Measurements from ENCODE around the gene PPTC7. TPM values are rescaled to one million over a fixed set of nuclear protein-coding genes. Genes with fewer than 3 reads are reported as not detected.
"Not testable (repeated sequence)": the region's sequence is repeated elsewhere in the genome, so short reads cannot be mapped to it uniquely, and the experiment has no call there.

The PPTC7 gene
- total RNA-seq, 1 donor from 2014 or later = 13.3 TPM

- H3K36me3 Mint-ChIP-seq (ENCODE audit: unreplicated experiment) = no peaks in the 10 kb centered on the region
- H3K4me3 Mint-ChIP-seq (ENCODE audit: unreplicated experiment) = no peak overlapping the region
- no peak for TF ChIP-seq CTCF (IDR thresholded peaks at IDR 0.05)
- no peaks in the 10 kb centered on the region for H3K27me3 Mint-ChIP-seq (ENCODE audit: unreplicated experiment)
- no peaks in the 10 kb centered on the region for H3K9me3 Mint-ChIP-seq (ENCODE audit: unreplicated experiment)
- no peak for DNase-seq (ENCODE audit: extremely low spot score, unreplicated experiment)
- peak overlapping the region; percentile 95 for H3K27ac Mint-ChIP-seq (ENCODE audit: unreplicated experiment)
- peaks cover 65% of the 10 kb centered on the region for H3K4me1 Mint-ChIP-seq (ENCODE audit: unreplicated experiment)
These were observed 4.2 kb downstream of the PPTC7 start for GRCh38 chr12:110578694-110579534.

- H3K36me3 Mint-ChIP-seq (ENCODE audit: unreplicated experiment) = no peaks in the 10 kb centered on the region
- DNase-seq (ENCODE audit: extremely low spot score, unreplicated experiment) = no peak
- no peaks in the 10 kb centered on the region for H3K9me3 Mint-ChIP-seq (ENCODE audit: unreplicated experiment)
- H3K4me1 Mint-ChIP-seq (ENCODE audit: unreplicated experiment) = peaks cover 58% of the 10 kb centered on the region
- peak overlapping the region; percentile 41 for H3K4me3 Mint-ChIP-seq (ENCODE audit: unreplicated experiment)
- peak overlapping the region; percentile 95 for H3K27ac Mint-ChIP-seq (ENCODE audit: unreplicated experiment)
- no peak for TF ChIP-seq CTCF (IDR thresholded peaks at IDR 0.05)
- no peaks in the 10 kb centered on the region for H3K27me3 Mint-ChIP-seq (ENCODE audit: unreplicated experiment)
These were observed 5.0 kb downstream of the PPTC7 start for GRCh38 chr12:110577864-110578693.

- peak overlapping the region; percentile 21 for H3K27ac Mint-ChIP-seq (ENCODE audit: unreplicated experiment)
- no peak overlapping the region for H3K4me3 Mint-ChIP-seq (ENCODE audit: unreplicated experiment)
- peaks cover 52% of the 10 kb centered on the region for H3K4me1 Mint-ChIP-seq (ENCODE audit: unreplicated experiment)
- no peak for TF ChIP-seq CTCF (IDR thresholded peaks at IDR 0.05)
- H3K36me3 Mint-ChIP-seq (ENCODE audit: unreplicated experiment) = no peaks in the 10 kb centered on the region
- H3K9me3 Mint-ChIP-seq (ENCODE audit: unreplicated experiment) = no peaks in the 10 kb centered on the region
- no peak for DNase-seq (ENCODE audit: extremely low spot score, unreplicated experiment)
- no peaks in the 10 kb centered on the region for H3K27me3 Mint-ChIP-seq (ENCODE audit: unreplicated experiment)
These were observed 6.6 kb downstream of the PPTC7 start for GRCh38 chr12:110576504-110576903.

- no peak for DNase-seq (ENCODE audit: extremely low spot score, unreplicated experiment)
- Mint-ChIP-seq H3K27ac (ENCODE audit: unreplicated experiment) (no peak overlapping the region), H3K4me1 (ENCODE audit: unreplicated experiment) (peaks cover 44% of the 10 kb centered on the region), H3K9me3 (ENCODE audit: unreplicated experiment) (no peaks in the 10 kb centered on the region), H3K27me3 (ENCODE audit: unreplicated experiment) (no peaks in the 10 kb centered on the region), H3K4me3 (ENCODE audit: unreplicated experiment) (no peak overlapping the region), H3K36me3 (ENCODE audit: unreplicated experiment) (peaks cover 2% of the 10 kb centered on the region)
- no peak for TF ChIP-seq CTCF (IDR thresholded peaks at IDR 0.05)
These were observed 7.8 kb downstream of the PPTC7 start for GRCh38 chr12:110575326-110575725.

- H3K9me3 Mint-ChIP-seq (ENCODE audit: unreplicated experiment); H3K4me3 Mint-ChIP-seq (ENCODE audit: unreplicated experiment); H3K36me3 Mint-ChIP-seq (ENCODE audit: unreplicated experiment); H3K27me3 Mint-ChIP-seq (ENCODE audit: unreplicated experiment); H3K27ac Mint-ChIP-seq (ENCODE audit: unreplicated experiment); DNase-seq (ENCODE audit: extremely low spot score, unreplicated experiment): not testable (repeated sequence)
- H3K4me1 Mint-ChIP-seq (ENCODE audit: unreplicated experiment) = peaks cover 44% of the 10 kb centered on the region
These were observed 8.3 kb downstream of the PPTC7 start for GRCh38 chr12:110574717-110575230.

All from osteocyte (in vitro differentiated cells).